Stimulated activated CD4-positive, alpha-beta T cell treated with anti-CD3 and anti-CD28 coated beads, Interleukin-4, amount 100 ng/mL, for 4 hours (primary cell): ENCODE data around the gene LSR.
A peak's percentile ranks its signal among the peaks of the same experiment; 100 is the strongest.
"Not testable (repeated sequence)": the region's sequence is repeated elsewhere in the genome, so short reads cannot be mapped to it uniquely, and the experiment has no call there.

Source experiments
- DNase-seq, 2 experiments: peaks; one replicate each; pipeline ENCODE4 v3.0.0-alpha.2; 2020

The LSR gene

GRCh38 chr19:35268536-35269437, 20.0 kb downstream of the LSR start, which contains the start of gene USF2:
TSS of gene USF2 (plus strand) at chr19:35268962. CDS start at chr19:35269102, 140 bp downstream.
- peak; percentile 42 to 62 for DNase-seq

- DNase-seq, result peak; percentile 67 to 71
Measured at GRCh38 chr19:35269438-35270117, 20.8 kb downstream of the LSR start.

- DNase-seq, result no peak
Measured at GRCh38 chr19:35270381-35270811, 21.6 kb downstream of the LSR start.

- DNase-seq, result no peak
Measured at GRCh38 chr19:35271546-35271945, 22.7 kb downstream of the LSR start.

- no peak for DNase-seq
Measured at GRCh38 chr19:35272122-35272719, 23.4 kb downstream of the LSR start.

- no peak for DNase-seq
Measured at GRCh38 chr19:35272954-35273649, 24.3 kb downstream of the LSR start.

- no peak for DNase-seq
Measured at GRCh38 chr19:35273686-35274259, 25.0 kb downstream of the LSR start.

GRCh38 chr19:35274323-35274722, 25.5 kb downstream of the LSR start:
- no peak for DNase-seq

- DNase-seq, result no peak
Measured at GRCh38 chr19:35276706-35277281, 28.0 kb downstream of the LSR start.

- DNase-seq, result no peak
Measured at GRCh38 chr19:35278578-35279284, 29.9 kb downstream of the LSR start.

GRCh38 chr19:35279374-35279773, 30.6 kb downstream of the LSR start:
- DNase-seq, result no peak

- no peak for DNase-seq
Measured at GRCh38 chr19:35279985-35280821, 31.4 kb downstream of the LSR start.

GRCh38 chr19:35281303-35281702, 32.5 kb downstream of the LSR start:
- DNase-seq, result no peak

- no peak for DNase-seq
Measured at GRCh38 chr19:35284153-35285094, 35.6 kb downstream of the LSR start.

- no peak for DNase-seq
Measured at GRCh38 chr19:35285095-35285449, 36.3 kb downstream of the LSR start.

GRCh38 chr19:35285465-35285864, 36.7 kb downstream of the LSR start:
- DNase-seq, result not testable (repeated sequence)

- DNase-seq, result not testable (repeated sequence)
Measured at GRCh38 chr19:35286101-35286500, 37.3 kb downstream of the LSR start.

GRCh38 chr19:35287713-35288112, 38.9 kb downstream of the LSR start:
- DNase-seq, result no peak

- no peak for DNase-seq
Measured at GRCh38 chr19:35288331-35288730, 39.5 kb downstream of the LSR start.
